H9 (cell line): ENCODE measurements around the gene LRFN2. TPM values are rescaled to one million over a fixed set of nuclear protein-coding genes. Genes with fewer than 3 reads are reported as not detected.

ENCODE experiments used
- DNase-seq: peaks from one replicate; pipeline ENCODE4 v3.0.0-alpha.2; 2017
- H2AFZ ChIP-seq: one replicate; pipeline ENCODE4 v1.6.1; 2013; ENCODE audit warnings: mild to moderate bottlenecking, low read length, control low read depth, moderate library complexity
- H2AK5ac ChIP-seq: 2 replicates; pipeline ENCODE4 v1.6.1; 2013; ENCODE audit warnings: low read length, control low read depth, mixed read lengths; ENCODE audit not compliant: insufficient read length
- H2BK120ac ChIP-seq: one replicate; pipeline ENCODE4 v1.6.1; 2013; ENCODE audit warnings: low read depth, mild to moderate bottlenecking, low read length, control low read depth, inconsistent platforms; ENCODE audit not compliant: poor library complexity, severe bottlenecking
- H2BK12ac ChIP-seq: 2 replicates; pipeline ENCODE4 v1.6.1; 2013; ENCODE audit warnings: low read length, control low read depth, mixed read lengths, low read depth; ENCODE audit not compliant: insufficient read length
- H2BK15ac ChIP-seq: 2 replicates; pipeline ENCODE4 v1.6.1; 2013; ENCODE audit warnings: low read depth, low read length, control low read depth
- H2BK20ac ChIP-seq: one replicate; pipeline ENCODE4 v1.6.1; 2013; ENCODE audit warnings: low read depth, mild to moderate bottlenecking, low read length, control low read depth, inconsistent platforms; ENCODE audit not compliant: poor library complexity, severe bottlenecking
- H2BK5ac ChIP-seq: 2 replicates; pipeline ENCODE4 v1.6.1; 2013; ENCODE audit warnings: low read length, control low read depth, mixed read lengths; ENCODE audit not compliant: insufficient read length
- H3K14ac ChIP-seq: 2 replicates; pipeline ENCODE4 v1.6.1; 2013; ENCODE audit warnings: low read length, control low read depth; ENCODE audit not compliant: insufficient read depth
- H3K18ac ChIP-seq: 2 replicates; pipeline ENCODE4 v1.6.1; 2013; ENCODE audit warnings: low read depth, mild to moderate bottlenecking, mixed read lengths, low read length, control low read depth; ENCODE audit not compliant: insufficient read length
- H3K23ac ChIP-seq: 2 replicates; pipeline ENCODE4 v1.6.1; 2013; ENCODE audit warnings: low read length, control low read depth, mixed read lengths, low read depth; ENCODE audit not compliant: insufficient read length
- H3K23me2 ChIP-seq: 2 replicates; pipeline ENCODE4 v1.6.1; 2013; ENCODE audit warnings: low read depth, mild to moderate bottlenecking, mixed read lengths, low read length, control low read depth; ENCODE audit not compliant: insufficient read length, poor library complexity, severe bottlenecking
- H3K27ac ChIP-seq: 2 replicates; pipeline ENCODE4 v1.5.1; 2013; ENCODE audit warnings: low read length, control low read depth, mixed read lengths, low read depth; ENCODE audit not compliant: insufficient read length
- H3K27me3 ChIP-seq: 2 replicates; pipeline ENCODE4 v1.6.1; 2013; ENCODE audit warnings: low read length, control low read depth, inconsistent platforms; ENCODE audit not compliant: insufficient read depth
- H3K4ac ChIP-seq: 2 replicates; pipeline ENCODE4 v1.6.1; 2013; ENCODE audit warnings: low read depth, mild to moderate bottlenecking, control low read depth, inconsistent platforms, low read length, moderate library complexity
- H3K4me1 ChIP-seq: 2 replicates; pipeline ENCODE4 v1.6.1; 2013; ENCODE audit warnings: low read length, control low read depth, inconsistent platforms; ENCODE audit not compliant: insufficient read depth
- H3K4me2 ChIP-seq: 2 replicates; pipeline ENCODE4 v1.6.1; 2013; ENCODE audit warnings: low read length, control low read depth, mixed read lengths; ENCODE audit not compliant: insufficient read length, insufficient read depth
- H3K56ac ChIP-seq: 2 replicates; pipeline ENCODE4 v1.6.1; 2013; ENCODE audit warnings: low read depth, mild to moderate bottlenecking, mixed read lengths, low read length, control low read depth; ENCODE audit not compliant: insufficient read length
- H3K79me1 ChIP-seq: 2 replicates; pipeline ENCODE4 v1.6.1; 2013; ENCODE audit warnings: low read depth, mild to moderate bottlenecking, moderate library complexity, low read length, control low read depth, inconsistent platforms; ENCODE audit not compliant: insufficient read depth, poor library complexity, severe bottlenecking
- H3K79me2 ChIP-seq: 2 replicates; pipeline ENCODE4 v1.6.1; 2013; ENCODE audit warnings: low read length, control low read depth, inconsistent platforms; ENCODE audit not compliant: insufficient read depth
- H3K9ac ChIP-seq: 2 replicates; pipeline ENCODE4 v1.6.1; 2013; ENCODE audit warnings: low read length, control low read depth, mixed read lengths; ENCODE audit not compliant: insufficient read length; ENCODE audit errors: extremely low read depth
- H3K9me3 ChIP-seq: one replicate; pipeline ENCODE4 v1.6.1; 2013; ENCODE audit warnings: low read depth, low read length, inconsistent platforms; ENCODE audit not compliant: control insufficient read depth
- H3T11ph ChIP-seq: one replicate; pipeline ENCODE4 v1.6.1; 2013; ENCODE audit warnings: mild to moderate bottlenecking, low read length, control low read depth, inconsistent platforms
- H4K20me1 ChIP-seq: one replicate; pipeline ENCODE4 v1.6.1; 2013; ENCODE audit not compliant: control insufficient read depth, insufficient read length, insufficient read depth
- H4K5ac ChIP-seq: 2 replicates; pipeline ENCODE4 v1.6.1; 2013; ENCODE audit warnings: low read depth, mild to moderate bottlenecking, mixed read lengths, low read length, control low read depth; ENCODE audit not compliant: insufficient read length
- H4K8ac ChIP-seq: replicated peaks from 2 replicates; pipeline ENCODE4 v1.6.1; 2013; ENCODE audit warnings: low read length, control low read depth, mixed read lengths, low read depth; ENCODE audit not compliant: insufficient read length
- H4K91ac ChIP-seq: 2 replicates; pipeline ENCODE4 v1.6.1; 2013; ENCODE audit warnings: low read depth, mild to moderate bottlenecking, moderate library complexity, mixed read lengths, low read length, control low read depth; ENCODE audit not compliant: insufficient read length
- H3K27ac Mint-ChIP-seq, 3 experiments: 2 replicates in 2 of 3; 3 replicates in 1 of 3; pipeline ENCODE4 v1.8.0; 2020 to 2021; ENCODE audit warnings: mixed read lengths in 3 of 3, mild to moderate bottlenecking in 1 of 3, moderate library complexity in 1 of 3
- H3K27me3 Mint-ChIP-seq: 2 replicates; pipeline ENCODE4 v1.8.0; 2021; ENCODE audit warnings: low read depth, mild to moderate bottlenecking, moderate library complexity, mixed read lengths
- H3K36me3 Mint-ChIP-seq, 3 experiments: 2 replicates in 2 of 3; 3 replicates in 1 of 3; pipeline ENCODE4 v1.8.0; 2020 to 2021; ENCODE audit warnings: low read depth in 3 of 3, mixed read lengths in 3 of 3; ENCODE audit not compliant: insufficient read depth in 1 of 3
- H3K4me1 Mint-ChIP-seq, 2 experiments: 2 replicates each; pipeline ENCODE4 v1.8.0; 2020; ENCODE audit warnings: mixed read lengths in 2 of 2
- H3K4me3 Mint-ChIP-seq, 2 experiments: 2 replicates in 1 of 2; 3 replicates in 1 of 2; pipeline ENCODE4 v1.8.0; 2020 to 2021; ENCODE audit warnings: mild to moderate bottlenecking in 2 of 2, mixed read lengths in 2 of 2, moderate library complexity in 1 of 2
- H3K9me3 Mint-ChIP-seq, 2 experiments: 2 replicates in 1 of 2; 3 replicates in 1 of 2; pipeline ENCODE4 v1.8.0; 2020; ENCODE audit warnings: mild to moderate bottlenecking in 2 of 2, mixed read lengths in 2 of 2, moderate library complexity in 1 of 2
- WGBS: extraction: QIAGEN DNeasy Blood & Tissue Kit; methylation state at CpG from one replicate; pipeline ENCODE4 v1.1.7; 2013; ENCODE audit warnings: missing lambda C conversion rate, low lambda C conversion rate, mixed read lengths; ENCODE audit not compliant: insufficient read length; ENCODE audit errors: extremely low coverage; 5-methylcytosine and 5-hydroxymethylcytosine counted together
- total RNA-seq: library from RNA; stranded (reverse); gene quantifications from 2 replicates; pipeline ENCODE4 v1.2.1, GENCODE V29; 2021
- TF ChIP-seq, protein P1 (sequence below): fragments of 200-600 bp; sonication (generic); conservative IDR thresholded peaks from 3 replicates; pipeline ENCODE4 v1.8.0; 2021; ENCODE audit warnings: antibody characterized with exemption, mild to moderate bottlenecking

Gene LRFN2
- total RNA-seq, 1 experiment from 2014 or later: 0.11 TPM

DNA sequence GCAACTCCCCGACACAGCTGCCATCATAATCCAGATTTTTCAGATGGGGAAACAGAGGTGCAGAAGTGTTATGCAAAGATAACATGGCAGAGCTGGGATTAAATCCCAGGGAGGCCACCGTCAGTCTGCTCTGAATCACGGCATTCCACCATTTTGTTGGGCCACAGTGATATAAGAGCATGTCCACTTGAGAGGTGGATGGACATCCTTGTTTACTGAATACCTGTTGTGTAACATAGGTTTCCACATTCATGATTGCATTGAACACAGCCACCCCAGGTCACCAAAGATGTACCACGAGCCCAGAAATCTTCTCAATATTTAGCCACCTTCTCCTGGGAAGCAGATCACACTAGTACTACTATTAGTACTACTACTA, 191.5 kb downstream of the LRFN2 start:
- H3K27ac ChIP-seq: no peak overlapping the region
- peaks cover 6 to 11% of the 10 kb centered on the region in 2 experiments; a peak in 3 of 4 replicates for H3K4me1 Mint-ChIP-seq
- H3K27me3 ChIP-seq: no peaks in the 10 kb centered on the region
- H3K79me2 ChIP-seq: no peaks in the 10 kb centered on the region
- H2AK5ac ChIP-seq: no peak overlapping the region
- H2BK20ac ChIP-seq: no peak overlapping the region
- no peak overlapping the region for H3K4me2 ChIP-seq
- no peak overlapping the region for H2BK120ac ChIP-seq
- H2BK12ac ChIP-seq: no peak overlapping the region
- H3K79me1 ChIP-seq: no peaks in the 10 kb centered on the region
- H3K9me3 ChIP-seq: no peaks in the 10 kb centered on the region
- H2BK5ac ChIP-seq: no peak overlapping the region
- H3K23ac ChIP-seq: no peak overlapping the region
- no peak overlapping the region for H3K56ac ChIP-seq
- no peak overlapping the region for H4K5ac ChIP-seq
- H4K8ac ChIP-seq: no peak overlapping the region
- H3K23me2 ChIP-seq: no peaks in the 10 kb centered on the region
- H3K18ac ChIP-seq: no peak overlapping the region
- WGBS: no CpG with 5 or more reads among the region's 4 CpGs
- H3K14ac ChIP-seq: no peak overlapping the region
- H4K91ac ChIP-seq: no peak overlapping the region
- no peak overlapping the region for H3K27ac Mint-ChIP-seq
- H3K9ac ChIP-seq: no peak overlapping the region
- H2BK15ac ChIP-seq: no peak overlapping the region
- H3K4ac ChIP-seq: no peak overlapping the region
- peaks cover 0 to 2% (median 0%) of the 10 kb centered on the region in 3 experiments; a peak in 2 of 7 replicates for H3K36me3 Mint-ChIP-seq
- H2AFZ ChIP-seq: no peak overlapping the region
- no peaks in the 10 kb centered on the region for H4K20me1 ChIP-seq
- H3K4me1 ChIP-seq: no peaks in the 10 kb centered on the region
- H3K27me3 Mint-ChIP-seq: no peaks in the 10 kb centered on the region; the same call in 1 of the 2 replicates
- peaks cover 0 to 7% of the 10 kb centered on the region in 2 experiments; a peak in 2 of 5 replicates for H3K9me3 Mint-ChIP-seq
- TF ChIP-seq, protein P1, sequence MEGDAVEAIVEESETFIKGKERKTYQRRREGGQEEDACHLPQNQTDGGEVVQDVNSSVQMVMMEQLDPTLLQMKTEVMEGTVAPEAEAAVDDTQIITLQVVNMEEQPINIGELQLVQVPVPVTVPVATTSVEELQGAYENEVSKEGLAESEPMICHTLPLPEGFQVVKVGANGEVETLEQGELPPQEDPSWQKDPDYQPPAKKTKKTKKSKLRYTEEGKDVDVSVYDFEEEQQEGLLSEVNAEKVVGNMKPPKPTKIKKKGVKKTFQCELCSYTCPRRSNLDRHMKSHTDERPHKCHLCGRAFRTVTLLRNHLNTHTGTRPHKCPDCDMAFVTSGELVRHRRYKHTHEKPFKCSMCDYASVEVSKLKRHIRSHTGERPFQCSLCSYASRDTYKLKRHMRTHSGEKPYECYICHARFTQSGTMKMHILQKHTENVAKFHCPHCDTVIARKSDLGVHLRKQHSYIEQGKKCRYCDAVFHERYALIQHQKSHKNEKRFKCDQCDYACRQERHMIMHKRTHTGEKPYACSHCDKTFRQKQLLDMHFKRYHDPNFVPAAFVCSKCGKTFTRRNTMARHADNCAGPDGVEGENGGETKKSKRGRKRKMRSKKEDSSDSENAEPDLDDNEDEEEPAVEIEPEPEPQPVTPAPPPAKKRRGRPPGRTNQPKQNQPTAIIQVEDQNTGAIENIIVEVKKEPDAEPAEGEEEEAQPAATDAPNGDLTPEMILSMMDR: no peak
- no peak overlapping the region for H3T11ph ChIP-seq
- H3K4me3 Mint-ChIP-seq: no peak overlapping the region
- peak; percentile 5 for DNase-seq
